T-helper 1 cell treated with Interleukin-12 subunit alpha and Interleukin-12 subunit beta and Interleukin-4 antibody, amounts not matched to agents 30 μg/mL and 1 μg/mL, for 36 hours (primary cell): ENCODE results near the gene GIT1.

Experiments used
- H3K27ac Mint-ChIP-seq: one replicate; pipeline ENCODE4 v1.8.0; 2021; ENCODE audit warnings: mild to moderate bottlenecking, mixed read lengths
- H3K27me3 Mint-ChIP-seq: one replicate; pipeline ENCODE4 v1.8.0; 2021; ENCODE audit warnings: low read depth, mixed read lengths
- H3K36me3 Mint-ChIP-seq: one replicate; pipeline ENCODE4 v1.8.0; 2021; ENCODE audit warnings: low read depth, mixed read lengths
- H3K4me1 Mint-ChIP-seq: one replicate; pipeline ENCODE4 v1.8.0; 2021; ENCODE audit warnings: low read depth, mixed read lengths
- H3K4me3 Mint-ChIP-seq: one replicate; pipeline ENCODE4 v1.8.0; 2021; ENCODE audit warnings: mild to moderate bottlenecking, moderate library complexity, mixed read lengths
- H3K9me3 Mint-ChIP-seq: one replicate; pipeline ENCODE4 v1.8.0; 2021; ENCODE audit warnings: mixed read lengths

Gene GIT1

GRCh38 chr17:29591737-29592608 lies 2.5 kb upstream of the GIT1 start:
- no peaks in the 10 kb centered on the region for H3K36me3 Mint-ChIP-seq
- H3K9me3 Mint-ChIP-seq = no peaks in the 10 kb centered on the region
- no peak overlapping the region for H3K27ac Mint-ChIP-seq
- peaks cover 38% of the 10 kb centered on the region for H3K4me1 Mint-ChIP-seq
- H3K27me3 Mint-ChIP-seq = no peaks in the 10 kb centered on the region
- H3K4me3 Mint-ChIP-seq = peak overlapping the region; percentile 66

- peak overlapping the region; percentile 62 for H3K27ac Mint-ChIP-seq
- H3K4me1 Mint-ChIP-seq = peaks cover 43% of the 10 kb centered on the region
- no peaks in the 10 kb centered on the region for H3K27me3 Mint-ChIP-seq
- H3K4me3 Mint-ChIP-seq = peak overlapping the region; percentile 66
- no peaks in the 10 kb centered on the region for H3K9me3 Mint-ChIP-seq
- H3K36me3 Mint-ChIP-seq = no peaks in the 10 kb centered on the region
Measured at GRCh38 chr17:29591146-29591736, 1.8 kb upstream of the GIT1 start.

GRCh38 chr17:29590411-29591145 lies 1.1 kb upstream of the GIT1 start:
- Mint-ChIP-seq H3K4me3 (peak overlapping the region; percentile 85), H3K9me3 (no peaks in the 10 kb centered on the region), H3K27ac (no peak overlapping the region), H3K27me3 (no peaks in the 10 kb centered on the region), H3K4me1 (peaks cover 48% of the 10 kb centered on the region), H3K36me3 (no peaks in the 10 kb centered on the region)

GRCh38 chr17:29588562-29589411 lies 661 bp downstream of the GIT1 start:
- Mint-ChIP-seq H3K4me1 (peaks cover 55% of the 10 kb centered on the region), H3K27me3 (no peaks in the 10 kb centered on the region), H3K36me3 (no peaks in the 10 kb centered on the region)

GRCh38 chr17:29588017-29588561 lies 1.4 kb downstream of the GIT1 start:
- H3K4me1 Mint-ChIP-seq = peaks cover 55% of the 10 kb centered on the region
- H3K36me3 Mint-ChIP-seq = no peaks in the 10 kb centered on the region
- H3K27me3 Mint-ChIP-seq = no peaks in the 10 kb centered on the region
- H3K9me3 Mint-ChIP-seq = no peaks in the 10 kb centered on the region
- H3K4me3 Mint-ChIP-seq = peak overlapping the region; percentile 88
- H3K27ac Mint-ChIP-seq = peak overlapping the region; percentile 83

More at GRCh38 chr17:29588562-29589411, 661 bp downstream of the GIT1 start:
- Mint-ChIP-seq H3K9me3 (no peaks in the 10 kb centered on the region), H3K4me3 (peak overlapping the region; percentile 88), H3K27ac (no peak overlapping the region)

GRCh38 chr17:29587591-29587990 lies 1.9 kb downstream of the GIT1 start:
- H3K27ac Mint-ChIP-seq = no peak overlapping the region
- H3K36me3 Mint-ChIP-seq = no peaks in the 10 kb centered on the region
- peak overlapping the region; percentile 88 for H3K4me3 Mint-ChIP-seq
- H3K27me3 Mint-ChIP-seq = no peaks in the 10 kb centered on the region
- H3K4me1 Mint-ChIP-seq = peaks cover 54% of the 10 kb centered on the region
- H3K9me3 Mint-ChIP-seq = no peaks in the 10 kb centered on the region

- peaks cover 51% of the 10 kb centered on the region for H3K4me1 Mint-ChIP-seq
- no peaks in the 10 kb centered on the region for H3K27me3 Mint-ChIP-seq
- H3K36me3 Mint-ChIP-seq = peaks cover 5% of the 10 kb centered on the region
- peak overlapping the region; percentile 88 for H3K4me3 Mint-ChIP-seq
- H3K27ac Mint-ChIP-seq = no peak overlapping the region
- no peaks in the 10 kb centered on the region for H3K9me3 Mint-ChIP-seq
Measured at GRCh38 chr17:29586676-29587469, 2.6 kb downstream of the GIT1 start.

GRCh38 chr17:29585080-29585751 lies 4.2 kb downstream of the GIT1 start:
- Mint-ChIP-seq H3K4me3 (peak overlapping the region; percentile 40), H3K4me1 (peaks cover 45% of the 10 kb centered on the region), H3K9me3 (no peaks in the 10 kb centered on the region), H3K36me3 (peaks cover 9% of the 10 kb centered on the region), H3K27ac (peak overlapping the region; percentile 45), H3K27me3 (no peaks in the 10 kb centered on the region)

- H3K4me1 Mint-ChIP-seq = peaks cover 44% of the 10 kb centered on the region
- H3K27ac Mint-ChIP-seq = peak overlapping the region; percentile 73
- H3K36me3 Mint-ChIP-seq = peaks cover 13% of the 10 kb centered on the region
- H3K9me3 Mint-ChIP-seq = no peaks in the 10 kb centered on the region
- no peaks in the 10 kb centered on the region for H3K27me3 Mint-ChIP-seq
- H3K4me3 Mint-ChIP-seq = no peak overlapping the region
Measured at GRCh38 chr17:29584452-29585079, 4.9 kb downstream of the GIT1 start.

GRCh38 chr17:29583324-29584248 lies 5.9 kb downstream of the GIT1 start:
- Mint-ChIP-seq H3K4me1 (peaks cover 44% of the 10 kb centered on the region), H3K36me3 (peaks cover 14% of the 10 kb centered on the region), H3K4me3 (no peak overlapping the region), H3K9me3 (no peaks in the 10 kb centered on the region), H3K27me3 (no peaks in the 10 kb centered on the region), H3K27ac (no peak overlapping the region)

- H3K4me3 Mint-ChIP-seq = no peak overlapping the region
- peaks cover 19% of the 10 kb centered on the region for H3K36me3 Mint-ChIP-seq
- no peaks in the 10 kb centered on the region for H3K27me3 Mint-ChIP-seq
- peaks cover 39% of the 10 kb centered on the region for H3K4me1 Mint-ChIP-seq
- no peaks in the 10 kb centered on the region for H3K9me3 Mint-ChIP-seq
- no peak overlapping the region for H3K27ac Mint-ChIP-seq
Measured at GRCh38 chr17:29582772-29583171, 6.7 kb downstream of the GIT1 start.
